HG03196 (cell line): ENCODE results near the gene PAMR1.
"Not testable (repeated sequence)": the region's sequence is repeated elsewhere in the genome, so short reads cannot be mapped to it uniquely, and the experiment has no call there.

Experiments used
- ATAC-seq: cut with Tn5 transposase; IDR thresholded peaks from one replicate; pipeline ENCODE4 v1.9.1; 2021; ENCODE audit not compliant: unreplicated experiment

PAMR1 gene

DNA sequence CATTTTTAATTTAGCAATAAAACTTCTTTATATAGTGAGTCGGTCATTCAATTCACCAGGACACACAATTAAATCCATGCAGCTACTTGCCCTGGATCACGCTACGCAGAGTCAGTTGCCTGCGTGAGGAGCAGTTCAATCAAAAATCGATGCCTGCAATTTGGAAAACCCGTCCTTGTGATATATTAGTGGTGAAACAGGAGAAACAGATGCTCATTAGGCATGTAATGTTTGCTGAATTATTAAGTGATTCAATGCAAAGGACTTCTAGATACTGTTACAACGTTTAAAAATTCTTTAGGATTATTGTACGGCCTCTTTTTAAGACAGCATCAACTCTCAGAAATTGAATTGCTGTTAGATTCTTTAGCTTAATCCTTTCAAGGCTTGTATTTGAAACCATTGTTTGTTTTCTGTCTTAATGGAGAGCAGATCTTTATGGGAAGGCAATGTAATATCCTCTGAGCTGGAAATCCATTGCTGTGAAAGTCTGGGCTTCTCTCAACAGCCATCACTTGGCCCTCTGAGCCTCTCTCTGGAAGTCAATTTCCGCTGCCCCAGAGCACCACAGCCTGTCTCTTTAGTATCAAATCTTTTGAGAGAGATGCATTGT lies 20.1 kb upstream of the PAMR1 start:
- ATAC-seq = no peak

DNA sequence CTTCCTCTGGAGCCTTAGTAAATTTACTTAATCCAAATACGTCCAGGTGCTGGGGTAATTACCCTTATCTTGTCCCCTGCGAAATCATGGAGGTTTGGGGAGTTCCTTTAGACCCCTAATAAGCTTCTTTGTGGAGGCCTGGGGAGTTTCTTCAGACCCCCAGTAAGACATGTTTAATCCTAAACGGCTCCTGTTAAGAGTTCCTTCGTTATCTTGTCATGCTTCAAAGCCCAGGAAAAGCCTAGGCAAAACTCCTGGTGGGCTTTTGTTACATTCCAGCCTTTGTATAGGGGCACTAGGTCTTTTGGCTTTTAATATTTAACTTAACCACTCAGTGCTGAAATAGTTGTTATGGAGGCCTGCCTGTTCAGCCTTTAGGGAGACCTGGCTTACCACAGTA lies 18.1 kb upstream of the PAMR1 start:
- ATAC-seq = no peak

GRCh38 chr11:35541621-35542375 lies 16.4 kb upstream of the PAMR1 start:
- ATAC-seq = no peak

GRCh38 chr11:35540526-35540925 lies 15.1 kb upstream of the PAMR1 start:
- no peak for ATAC-seq

- ATAC-seq = no peak
Observed at GRCh38 chr11:35539781-35540281, 14.4 kb upstream of the PAMR1 start.

- no peak for ATAC-seq
Observed at GRCh38 chr11:35539256-35539655, 13.8 kb upstream of the PAMR1 start.

- no peak for ATAC-seq
Observed at GRCh38 chr11:35536470-35536869, 11.1 kb upstream of the PAMR1 start.

DNA sequence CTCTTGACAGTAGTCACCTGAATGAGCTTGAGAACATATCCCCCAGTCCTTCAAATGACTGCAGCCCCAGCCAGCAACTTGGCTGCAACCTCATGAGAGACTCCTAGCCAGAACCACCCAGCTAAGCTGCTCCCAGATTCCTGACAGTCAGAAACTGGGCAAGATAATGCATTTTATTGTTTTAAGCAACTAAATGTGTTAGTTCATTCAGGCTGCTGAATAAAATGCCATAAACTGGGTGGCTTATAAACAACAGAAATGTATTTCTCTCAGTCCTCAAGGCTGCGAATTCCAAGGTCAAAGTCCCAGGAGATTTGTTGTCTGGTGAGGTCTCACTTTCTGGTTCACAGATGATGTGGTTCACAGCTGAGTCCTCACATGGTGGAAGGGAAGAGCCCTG lies 5.8 kb upstream of the PAMR1 start:
- no peak for ATAC-seq

DNA sequence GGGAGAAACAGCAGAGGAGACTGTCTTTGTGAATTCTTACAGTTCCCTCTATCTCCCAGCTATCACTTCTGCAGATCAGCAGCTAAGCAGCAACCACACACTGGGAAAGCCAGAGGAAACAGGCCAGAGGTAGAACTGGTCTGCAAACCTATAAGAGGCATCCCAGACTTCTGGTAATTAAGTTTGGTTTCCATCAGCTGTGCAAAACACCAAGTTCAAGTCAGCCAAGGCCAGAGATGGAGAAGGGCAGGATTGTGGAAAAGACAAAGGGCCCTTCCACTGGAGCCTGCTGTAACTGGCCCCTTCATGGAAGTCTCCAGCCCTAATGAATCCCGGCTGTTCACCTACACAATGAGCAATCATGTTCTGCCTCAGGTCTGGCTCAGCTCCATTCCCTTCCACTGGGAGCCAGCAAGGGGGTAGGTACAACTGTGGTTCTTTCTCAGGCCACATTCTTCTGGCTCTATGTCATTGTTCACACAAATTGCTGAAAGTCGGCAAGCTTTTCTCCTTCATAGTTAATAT lies 4.6 kb upstream of the PAMR1 start:
- no peak for ATAC-seq

DNA sequence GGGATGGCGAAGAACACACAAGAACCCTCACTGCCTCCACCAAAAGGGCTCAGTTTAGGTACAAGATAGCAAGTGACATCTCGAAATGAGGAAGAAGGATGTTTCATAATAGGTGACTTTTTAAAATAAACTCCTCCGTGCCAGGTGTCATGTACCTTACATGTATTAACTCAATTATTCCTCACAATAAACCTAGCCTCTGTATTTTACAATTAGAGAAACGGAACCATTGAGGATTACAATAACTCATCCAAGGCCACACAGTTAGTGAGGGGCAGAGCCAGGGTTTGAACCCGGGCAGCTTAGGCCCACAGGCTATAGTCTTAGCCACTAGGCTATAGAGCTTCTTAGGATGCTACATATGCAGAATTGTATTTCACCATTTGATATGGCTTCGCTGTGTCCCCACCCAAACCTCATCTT lies 965 bp upstream of the PAMR1 start:
- ATAC-seq = no peak

- no peak for ATAC-seq
Observed at GRCh38 chr11:35524780-35525179, 636 bp downstream of the PAMR1 start.

GRCh38 chr11:35523861-35524260 lies 1.6 kb downstream of the PAMR1 start:
- no peak for ATAC-seq

DNA sequence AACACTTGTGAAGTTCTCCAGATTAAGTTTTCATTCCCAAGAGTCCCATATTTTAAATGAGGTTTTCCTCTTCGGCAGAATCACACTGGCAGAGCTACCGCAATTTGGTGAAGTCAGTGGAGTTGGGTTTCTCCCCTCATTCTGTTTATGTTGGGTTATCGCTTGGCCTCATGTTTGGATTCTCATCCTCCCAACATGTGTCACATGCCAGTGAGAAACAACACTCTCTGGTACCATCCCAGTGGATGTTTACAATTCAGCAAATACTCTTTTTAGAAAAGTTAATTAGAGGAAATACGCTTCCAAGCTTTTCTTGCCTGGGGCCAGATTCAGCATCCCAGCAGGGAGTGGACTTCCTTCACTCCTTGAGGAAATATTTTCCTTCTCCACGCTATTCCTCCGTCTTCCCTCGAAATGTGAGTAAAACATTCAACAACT lies 2.1 kb downstream of the PAMR1 start:
- no peak for ATAC-seq

DNA sequence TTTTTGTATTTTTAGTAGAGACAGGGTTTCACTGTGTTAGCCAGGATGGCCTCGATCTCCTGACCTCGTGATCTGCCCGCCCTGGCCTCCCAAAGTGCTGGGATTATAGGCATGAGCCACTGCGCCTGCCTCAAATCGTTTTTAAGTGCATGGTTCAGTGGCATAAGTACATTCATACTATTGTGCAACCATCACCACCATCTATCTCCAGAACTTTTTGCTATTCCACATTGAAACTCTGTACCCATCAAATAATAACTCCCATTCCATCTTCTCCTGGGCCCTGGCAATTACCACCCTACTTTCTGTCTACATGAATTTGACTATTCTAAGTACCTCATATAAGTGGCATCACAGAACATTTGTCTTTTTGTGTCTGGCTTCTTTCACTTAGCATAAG lies 3.3 kb downstream of the PAMR1 start:
- ATAC-seq = not testable (repeated sequence)

GRCh38 chr11:35520376-35520775 lies 5.0 kb downstream of the PAMR1 start:
- ATAC-seq = no peak

- ATAC-seq = no peak
Observed at GRCh38 chr11:35518766-35519165, 6.7 kb downstream of the PAMR1 start.

DNA sequence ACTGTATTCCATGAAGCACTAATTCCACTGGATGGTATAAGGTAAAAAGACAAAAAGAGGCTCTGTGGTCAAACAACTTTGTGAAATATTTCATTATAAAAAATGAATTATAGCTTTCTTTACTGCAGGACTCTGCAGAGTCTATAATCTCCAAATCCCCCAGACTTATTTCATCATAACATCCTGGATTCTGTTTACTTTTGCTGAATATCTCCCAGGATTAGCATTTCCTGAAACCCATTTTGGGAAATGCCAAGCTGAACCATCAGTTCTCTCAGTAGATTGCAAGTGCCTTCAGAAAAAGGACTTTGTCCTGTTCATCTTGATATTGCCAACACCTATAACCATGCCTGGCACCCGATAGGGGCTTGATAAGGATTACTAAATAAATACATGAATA lies 7.9 kb downstream of the PAMR1 start:
- ATAC-seq = no peak

DNA sequence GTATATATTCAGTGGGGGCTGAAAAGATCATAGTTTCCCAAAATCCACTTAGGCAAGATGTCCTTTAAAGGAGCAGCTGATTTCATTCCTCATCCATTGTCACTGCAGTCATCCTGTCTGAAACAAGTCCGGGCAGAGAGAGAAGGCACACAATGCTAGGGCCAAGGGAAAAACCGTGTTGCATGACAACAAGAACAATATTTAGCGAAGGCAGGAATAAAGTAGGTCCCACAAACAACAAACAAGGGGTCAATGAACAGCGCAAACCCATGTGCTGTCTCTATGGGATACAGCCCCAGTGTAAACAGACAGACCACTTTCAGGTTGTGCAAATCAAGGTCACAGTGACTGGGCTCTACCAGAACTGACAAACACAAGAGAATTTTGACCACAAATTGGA lies 9.0 kb downstream of the PAMR1 start:
- ATAC-seq = no peak

DNA sequence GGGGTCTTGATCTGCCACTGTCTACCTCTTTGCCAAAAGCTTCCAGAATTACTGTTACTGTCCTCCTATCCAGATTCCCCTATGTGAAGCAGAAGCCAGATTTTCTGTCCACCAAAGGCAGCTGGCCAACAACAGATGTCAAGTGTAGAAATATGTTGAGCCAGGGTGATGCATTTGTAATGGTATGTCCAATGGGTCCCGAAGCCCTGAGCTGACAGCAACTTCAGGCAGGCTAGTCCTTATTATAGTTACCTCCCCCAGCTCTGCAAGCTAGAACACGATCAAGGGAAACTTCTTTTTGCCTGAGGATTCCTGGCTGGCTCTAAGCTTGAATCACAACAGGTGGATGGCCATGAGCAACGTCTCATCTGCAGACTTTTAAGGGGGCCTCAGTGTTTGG lies 10.2 kb downstream of the PAMR1 start:
- no peak for ATAC-seq

DNA sequence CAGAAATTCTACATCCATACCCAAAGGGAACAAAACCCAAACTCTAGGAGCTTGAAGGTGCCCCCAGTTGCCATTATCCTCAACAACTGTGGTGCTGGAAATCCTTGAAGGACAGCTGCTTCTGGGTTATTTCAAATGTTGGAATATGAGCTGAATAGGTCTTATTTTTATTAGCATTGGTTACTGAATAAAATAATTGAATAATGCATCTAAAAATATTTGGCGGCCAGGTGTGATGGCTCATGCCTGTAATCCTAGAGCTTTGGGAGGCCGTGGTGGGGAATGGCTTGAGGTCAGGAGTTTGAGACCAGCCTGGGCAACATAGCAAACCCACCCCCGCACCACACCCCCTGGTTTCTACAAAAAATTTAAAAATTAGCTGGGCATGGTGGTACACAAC lies 10.9 kb downstream of the PAMR1 start:
- no peak for ATAC-seq

DNA sequence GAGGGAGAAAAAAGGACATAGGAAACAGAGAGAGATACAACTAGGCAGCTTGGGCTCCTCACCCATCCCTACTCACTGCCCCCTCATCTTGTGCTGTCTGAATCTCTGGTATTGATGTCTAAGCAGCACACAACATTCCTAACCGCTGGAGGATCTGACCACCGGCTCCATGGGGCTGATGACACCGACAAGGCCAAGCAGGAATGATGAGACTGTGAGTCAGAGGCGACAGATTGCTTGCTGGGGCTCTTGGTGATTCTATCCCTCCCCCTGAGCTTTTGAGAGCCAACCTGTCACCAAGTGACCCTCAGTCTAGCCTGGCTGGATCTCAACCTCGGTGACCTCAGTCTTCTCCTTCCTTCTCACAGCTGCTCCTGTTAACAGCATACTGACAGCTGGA lies 13.8 kb downstream of the PAMR1 start:
- ATAC-seq = no peak

GRCh38 chr11:35507688-35508087 lies 17.7 kb downstream of the PAMR1 start:
- ATAC-seq = no peak
